ENCODE results near the gene PAWR. TPM values are rescaled to one million over a fixed set of nuclear protein-coding genes. Genes with fewer than 3 reads are reported as not detected.

Gene PAWR
- total and polyA plus RNA-seq, 12 donors, result 3.0 to 16.6 (median 10.2) TPM

GRCh38 chr12:79680051-79680450 is 10.7 kb downstream of the PAWR start:
- DNase-seq, result no peak
- ATAC-seq, result no peak
- intact Hi-C loops (cut with DNase I), result no loop called here
- TF ChIP-seq, protein P1, sequence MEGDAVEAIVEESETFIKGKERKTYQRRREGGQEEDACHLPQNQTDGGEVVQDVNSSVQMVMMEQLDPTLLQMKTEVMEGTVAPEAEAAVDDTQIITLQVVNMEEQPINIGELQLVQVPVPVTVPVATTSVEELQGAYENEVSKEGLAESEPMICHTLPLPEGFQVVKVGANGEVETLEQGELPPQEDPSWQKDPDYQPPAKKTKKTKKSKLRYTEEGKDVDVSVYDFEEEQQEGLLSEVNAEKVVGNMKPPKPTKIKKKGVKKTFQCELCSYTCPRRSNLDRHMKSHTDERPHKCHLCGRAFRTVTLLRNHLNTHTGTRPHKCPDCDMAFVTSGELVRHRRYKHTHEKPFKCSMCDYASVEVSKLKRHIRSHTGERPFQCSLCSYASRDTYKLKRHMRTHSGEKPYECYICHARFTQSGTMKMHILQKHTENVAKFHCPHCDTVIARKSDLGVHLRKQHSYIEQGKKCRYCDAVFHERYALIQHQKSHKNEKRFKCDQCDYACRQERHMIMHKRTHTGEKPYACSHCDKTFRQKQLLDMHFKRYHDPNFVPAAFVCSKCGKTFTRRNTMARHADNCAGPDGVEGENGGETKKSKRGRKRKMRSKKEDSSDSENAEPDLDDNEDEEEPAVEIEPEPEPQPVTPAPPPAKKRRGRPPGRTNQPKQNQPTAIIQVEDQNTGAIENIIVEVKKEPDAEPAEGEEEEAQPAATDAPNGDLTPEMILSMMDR (IDR thresholded peaks at IDR 0.05), result no peak
- H3K4me1 ChIP-seq, result peaks cover 0 to 4% (median 0%) of the 10 kb centered on the region in 9 donors
- H3K27me3 ChIP-seq, result peaks cover 0 to 3% (median 0%) of the 10 kb centered on the region in 7 donors
- 89 to 93% methylated on average over 4 of the region's 4 CpGs for WGBS, 2 donors
- H3K27ac ChIP-seq, result no peak overlapping the region
- no peak overlapping the region for H3K4me3 ChIP-seq
- H3K9me3 ChIP-seq, result peaks cover 0 to 2% (median 0%) of the 10 kb centered on the region in 11 donors
- no peaks in the 10 kb centered on the region for H3K36me3 ChIP-seq

GRCh38 chr12:79678306-79678705 is 12.5 kb downstream of the PAWR start:
- ATAC-seq (no peak), DNase-seq (no peak)
- Histone ChIP-seq H3K27ac (no peak overlapping the region), H3K9me3 (peaks cover 0 to 8% (median 0%) of the 10 kb centered on the region in 11 donors), H3K27me3 (no peaks in the 10 kb centered on the region), H3K36me3 (no peaks in the 10 kb centered on the region), H3K4me3 (no peak overlapping the region), H3K4me1 (peaks cover 0 to 4% (median 0%) of the 10 kb centered on the region in 9 donors)
- intact Hi-C loops (cut with DNase I), result no loop called here
- TF ChIP-seq, protein P1 (IDR thresholded peaks at IDR 0.05), result no peak

DNA sequence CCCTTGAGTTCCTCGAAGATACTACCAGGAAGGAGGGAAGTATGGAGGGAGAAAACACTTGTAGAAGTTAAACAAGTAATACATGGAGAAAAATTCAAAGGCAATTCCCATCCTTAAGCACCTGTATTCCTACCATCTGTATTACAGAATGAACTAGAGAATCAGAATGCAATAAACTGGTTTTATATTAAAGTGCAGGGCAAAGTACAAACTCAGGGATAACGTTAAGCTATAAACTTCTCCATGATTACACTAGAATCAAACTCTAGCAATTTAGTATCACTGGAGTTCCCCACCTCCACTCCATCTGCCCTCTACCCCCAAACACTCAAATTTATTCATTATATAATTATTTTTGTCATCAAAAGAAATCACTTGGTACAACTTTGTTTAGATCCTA is 13.1 kb downstream of the PAWR start:
- DNase-seq (no peak), ATAC-seq (no peak)
- H3K9me3 ChIP-seq, result peaks cover 0 to 8% (median 0%) of the 10 kb centered on the region in 11 donors
- no peak overlapping the region for H3K27ac ChIP-seq
- no peaks in the 10 kb centered on the region for H3K36me3 ChIP-seq
- TF ChIP-seq, protein P1 (IDR thresholded peaks at IDR 0.05), result no peak
- intact Hi-C loops (cut with DNase I), result no loop called here
- 88 to 96% methylated on average over 2 of the region's 2 CpGs for WGBS, 2 donors
- no peaks in the 10 kb centered on the region for H3K27me3 ChIP-seq
- H3K4me3 ChIP-seq, result no peak overlapping the region
- H3K4me1 ChIP-seq, result peaks cover 0 to 4% (median 0%) of the 10 kb centered on the region in 9 donors

DNA sequence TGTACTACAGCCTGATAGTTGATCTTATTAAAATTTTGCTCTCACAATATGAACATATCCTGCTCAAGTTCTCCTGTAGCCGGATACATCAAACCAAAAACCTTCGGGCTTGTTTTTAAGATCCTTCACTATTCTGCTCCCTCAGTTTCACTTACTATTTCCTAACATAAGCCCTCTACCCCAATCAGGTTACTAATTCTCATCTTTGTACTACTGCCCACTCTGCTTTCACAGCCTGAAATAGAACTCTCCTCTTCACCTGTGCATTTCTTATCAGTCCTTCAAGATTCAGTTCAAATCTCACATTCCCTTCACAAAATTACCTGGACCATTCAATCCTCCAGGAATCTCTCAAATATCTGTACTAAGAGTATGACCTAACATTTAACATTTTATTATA is 14.2 kb downstream of the PAWR start:
- H3K9me3 ChIP-seq, result peaks cover 0 to 15% (median 0%) of the 10 kb centered on the region in 11 donors
- TF ChIP-seq, protein P1 (IDR thresholded peaks at IDR 0.05), result no peak
- H3K36me3 ChIP-seq, result no peaks in the 10 kb centered on the region
- no peaks in the 10 kb centered on the region for H3K27me3 ChIP-seq
- H3K4me1 ChIP-seq, result peaks cover 0 to 4% (median 0%) of the 10 kb centered on the region in 9 donors
- 89 to 90% methylated on average over 2 of the region's 2 CpGs for WGBS, 2 donors
- H3K27ac ChIP-seq, result no peak overlapping the region
- ATAC-seq, result no peak
- no peak overlapping the region for H3K4me3 ChIP-seq
- intact Hi-C loops (cut with DNase I), result no loop called here
- no peak for DNase-seq

Data from heart right ventricle (tissue), 16 donors.